Ascending aorta (tissue), 2 donors: Measurements from ENCODE around the gene ARPC2. TPM values are rescaled to one million over a fixed set of nuclear protein-coding genes. Genes with fewer than 3 reads are reported as not detected.

Source experiments
- DNase-seq, 2 donors: peaks; one replicate each; pipeline ENCODE4 v3.0.0-alpha.2; 2019; ENCODE audit warnings: low spot score in 2 of 2
- H3K27ac ChIP-seq, 2 donors: fragments of 200-600 bp; sonication (generic); one replicate each; pipeline ENCODE4 v1.5.1; 2016 to 2017; ENCODE audit warnings: mild to moderate bottlenecking in 1 of 2
- H3K27me3 ChIP-seq: fragments of 200-600 bp; sonication (generic); one replicate; pipeline ENCODE4 v1.5.1; 2017
- H3K36me3 ChIP-seq, 2 donors: fragments of 200-600 bp; sonication (generic); one replicate each; pipeline ENCODE4 v1.5.1; 2016
- H3K4me1 ChIP-seq, 2 donors: fragments of 200-600 bp; sonication (generic); one replicate each; pipeline ENCODE4 v1.5.1; 2016 to 2017; ENCODE audit warnings: mild to moderate bottlenecking in 1 of 2
- H3K4me3 ChIP-seq, 2 donors: fragments of 200-600 bp; sonication (generic); one replicate each; pipeline ENCODE4 v1.5.1; 2016 to 2017; ENCODE audit warnings: mild to moderate bottlenecking in 1 of 2
- H3K9me3 ChIP-seq, 2 donors: fragments of 200-600 bp; sonication (generic); one replicate each; pipeline ENCODE4 v1.5.1; 2016
- intact Hi-C: fragments of 100-400 bp; cut with DNase I; formaldehyde crosslinking; loops from one replicate; pipeline ENCODE4 v1.15.1; 2023
- total RNA-seq: library from RNA; depleted of rRNA; stranded (reverse); fragments of >200 nt; gene quantifications from one replicate; pipeline ENCODE4 v1.1.0, GENCODE V29; 2016
- TF ChIP-seq, protein P1 (sequence below), 3 experiments: fragments of 200-600 bp in 2 of 3; fragments of 450-650 bp in 1 of 3; sonication (generic) in 2 of 3; IDR thresholded peaks; one replicate each; pipeline ENCODE4 v1.5.1; 2016 to 2019; ENCODE audit warnings: antibody characterized with exemption in 3 of 3, mild to moderate bottlenecking in 1 of 3, moderate library complexity in 1 of 3

ARPC2 gene
- total RNA-seq, 1 donor from 2014 or later, result 237 TPM

- no peaks in the 10 kb centered on the region for H3K27me3 ChIP-seq
- peak in 1 of 2 donors; percentile 76 for DNase-seq
- peaks cover 19 to 43% of the 10 kb centered on the region in 2 donors for H3K4me1 ChIP-seq
- peak overlapping the region; percentile 97 to 98 for H3K27ac ChIP-seq
- H3K4me3 ChIP-seq, result peak overlapping the region; percentile 96
- TF ChIP-seq, protein P1, sequence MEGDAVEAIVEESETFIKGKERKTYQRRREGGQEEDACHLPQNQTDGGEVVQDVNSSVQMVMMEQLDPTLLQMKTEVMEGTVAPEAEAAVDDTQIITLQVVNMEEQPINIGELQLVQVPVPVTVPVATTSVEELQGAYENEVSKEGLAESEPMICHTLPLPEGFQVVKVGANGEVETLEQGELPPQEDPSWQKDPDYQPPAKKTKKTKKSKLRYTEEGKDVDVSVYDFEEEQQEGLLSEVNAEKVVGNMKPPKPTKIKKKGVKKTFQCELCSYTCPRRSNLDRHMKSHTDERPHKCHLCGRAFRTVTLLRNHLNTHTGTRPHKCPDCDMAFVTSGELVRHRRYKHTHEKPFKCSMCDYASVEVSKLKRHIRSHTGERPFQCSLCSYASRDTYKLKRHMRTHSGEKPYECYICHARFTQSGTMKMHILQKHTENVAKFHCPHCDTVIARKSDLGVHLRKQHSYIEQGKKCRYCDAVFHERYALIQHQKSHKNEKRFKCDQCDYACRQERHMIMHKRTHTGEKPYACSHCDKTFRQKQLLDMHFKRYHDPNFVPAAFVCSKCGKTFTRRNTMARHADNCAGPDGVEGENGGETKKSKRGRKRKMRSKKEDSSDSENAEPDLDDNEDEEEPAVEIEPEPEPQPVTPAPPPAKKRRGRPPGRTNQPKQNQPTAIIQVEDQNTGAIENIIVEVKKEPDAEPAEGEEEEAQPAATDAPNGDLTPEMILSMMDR (IDR thresholded peaks at IDR 0.05), result no peak
- intact Hi-C loops, result loop anchor here (1.0 to 5.0 kb wide), 5 partner anchors 11 to 189 kb away; partner anchors contain the start of genes AAMP and PNKD
- H3K9me3 ChIP-seq, result no peaks in the 10 kb centered on the region
- peaks cover 0 to 8% of the 10 kb centered on the region in 2 donors for H3K36me3 ChIP-seq
Measured at GRCh38 chr2:218217360-218218267, 625 bp downstream of the ARPC2 start.

- peaks cover 19 to 52% of the 10 kb centered on the region in 2 donors for H3K4me1 ChIP-seq
- H3K27ac ChIP-seq, result peak overlapping the region; percentile 97 to 98
- no peak for DNase-seq
- peak overlapping the region; percentile 96 for H3K4me3 ChIP-seq
- H3K27me3 ChIP-seq, result no peaks in the 10 kb centered on the region
- TF ChIP-seq, protein P1 (IDR thresholded peaks at IDR 0.05), result no peak
- intact Hi-C loops, result loop anchor here (5.0 kb wide), 2 partner anchors 54 to 149 kb away; partner anchors contain the start of genes AAMP and PNKD
- H3K36me3 ChIP-seq, result peaks cover 0 to 8% of the 10 kb centered on the region in 2 donors
- no peaks in the 10 kb centered on the region for H3K9me3 ChIP-seq
Measured at GRCh38 chr2:218218268-218219185, 1.5 kb downstream of the ARPC2 start.

- peaks cover 23 to 59% of the 10 kb centered on the region in 2 donors for H3K4me1 ChIP-seq
- peak overlapping the region; percentile 96 for H3K4me3 ChIP-seq
- H3K27ac ChIP-seq, result peak overlapping the region; percentile 97 to 98
- no peak for DNase-seq
- intact Hi-C loops, result loop anchor here (5.0 kb wide), 2 partner anchors 52 to 147 kb away; partner anchors contain the start of genes AAMP and PNKD
- H3K36me3 ChIP-seq, result peaks cover 0 to 15% of the 10 kb centered on the region in 2 donors
- H3K27me3 ChIP-seq, result no peaks in the 10 kb centered on the region
- no peaks in the 10 kb centered on the region for H3K9me3 ChIP-seq
- TF ChIP-seq, protein P1 (IDR thresholded peaks at IDR 0.05), result no peak
Measured at GRCh38 chr2:218219934-218220333, 2.9 kb downstream of the ARPC2 start.

- TF ChIP-seq, protein P1 (IDR thresholded peaks at IDR 0.05), result no peak
- no peak for DNase-seq
- peak overlapping the region in 1 of 2 donors; percentile 3 for H3K27ac ChIP-seq
- no peaks in the 10 kb centered on the region for H3K9me3 ChIP-seq
- no peaks in the 10 kb centered on the region for H3K27me3 ChIP-seq
- H3K4me1 ChIP-seq, result peaks cover 23 to 61% of the 10 kb centered on the region in 2 donors
- peaks cover 3 to 25% of the 10 kb centered on the region in 2 donors for H3K36me3 ChIP-seq
- H3K4me3 ChIP-seq, result peak overlapping the region in 1 of 2 donors; percentile 96
- intact Hi-C loops, result no loop called here
Measured at GRCh38 chr2:218221000-218221399, 4.0 kb downstream of the ARPC2 start.

DNA sequence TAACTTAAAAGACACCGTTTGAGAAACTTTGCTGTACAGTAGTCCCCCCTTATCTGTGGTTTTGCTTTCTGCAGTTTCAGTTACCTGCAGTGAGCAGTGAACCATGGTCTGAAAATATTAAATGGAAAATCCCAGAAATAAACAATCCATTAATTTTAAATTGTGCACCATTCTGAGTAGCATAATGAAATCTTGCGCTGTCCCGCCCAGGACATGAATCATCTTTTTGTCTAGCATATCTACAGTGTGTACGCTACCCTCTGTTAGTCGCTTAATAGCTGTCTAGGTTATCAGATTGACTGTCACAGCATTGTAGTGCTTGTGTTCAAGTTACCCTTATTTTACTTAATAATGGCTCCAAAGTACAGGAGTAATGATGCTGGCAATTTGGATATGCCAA, 6.1 kb downstream of the ARPC2 start:
- peaks cover 23 to 65% of the 10 kb centered on the region in 2 donors for H3K4me1 ChIP-seq
- peaks cover 17 to 43% of the 10 kb centered on the region in 2 donors for H3K36me3 ChIP-seq

More for the DNA sequence above, 6.1 kb downstream of the ARPC2 start:
- no peak for DNase-seq
- TF ChIP-seq, protein P1 (IDR thresholded peaks at IDR 0.05), result no peak
- Histone ChIP-seq H3K27me3 (no peaks in the 10 kb centered on the region), H3K4me3 (no peak overlapping the region), H3K27ac (peak overlapping the region in 1 of 2 donors; percentile 50), H3K9me3 (no peaks in the 10 kb centered on the region)
- intact Hi-C loops, result no loop called here
